Motor neuron (in vitro differentiated cells): ENCODE data around the gene RFX8. TPM values are rescaled to one million over a fixed set of nuclear protein-coding genes. Genes with fewer than 3 reads are reported as not detected.

Experiments
- ATAC-seq, 8 experiments: fragments of 200-7000 bp; cut with Tn5 transposase; replicated peaks in 6 of 8; 2 replicates each; pipeline ENCODE4 v1.8.0; 2021; ENCODE audit warnings: mild to moderate bottlenecking in 8 of 8, moderate library complexity in 8 of 8
- H3K27ac ChIP-seq, 2 donors: fragments of 250-450 bp; sonication (Bioruptor Pico); 2 replicates each; pipeline ENCODE4 v1.9.0; 2021; ENCODE audit warnings: antibody characterized with exemption in 2 of 2, mild to moderate bottlenecking in 2 of 2, moderate library complexity in 1 of 2
- H3K4me1 ChIP-seq, 2 donors: fragments of 250-450 bp; sonication (Bioruptor Pico); replicated peaks in 1 of 2; 2 replicates each; pipeline ENCODE4 v1.6.1; 2021; ENCODE audit warnings: antibody characterized with exemption in 2 of 2, mild to moderate bottlenecking in 2 of 2, moderate library complexity in 1 of 2
- H3K4me3 ChIP-seq, 5 donors: fragments of 250-450 bp; sonication (Bioruptor Pico); 2 replicates each; pipeline ENCODE4 v1.9.0; 2021; ENCODE audit warnings: antibody characterized with exemption in 5 of 5, mild to moderate bottlenecking in 5 of 5, moderate library complexity in 4 of 5
- WGBS, 10 experiments: fragments of 450-650 bp; shearing (Covaris generic); methylation state at CpG; one replicate each; pipeline ENCODE4 v1.0.0; 2022; 5-methylcytosine and 5-hydroxymethylcytosine counted together
- in situ Hi-C, 9 experiments: fragments of 400-800 bp; cut with MboI; loops; one replicate each; pipeline ENCODE4 v1.15.0; 2021; ENCODE audit warnings: low sequenced_read_pairs in 9 of 9, low pct_unique_long_range_greater_than_20kb in 2 of 9; ENCODE audit not compliant: unreplicated experiment in 9 of 9
- total RNA-seq, 8 experiments: library from RNA; unstranded; fragments of 300-600 nt; gene quantifications; 2 replicates each; pipeline versions ENCODE4 v1.2.3 to v1.2.4, GENCODE V29; 2022

The RFX8 gene
- total RNA-seq, 8 experiments from 2014 or later = 0.14 to 0.27 (median 0.23) TPM; not detected in 4

DNA sequence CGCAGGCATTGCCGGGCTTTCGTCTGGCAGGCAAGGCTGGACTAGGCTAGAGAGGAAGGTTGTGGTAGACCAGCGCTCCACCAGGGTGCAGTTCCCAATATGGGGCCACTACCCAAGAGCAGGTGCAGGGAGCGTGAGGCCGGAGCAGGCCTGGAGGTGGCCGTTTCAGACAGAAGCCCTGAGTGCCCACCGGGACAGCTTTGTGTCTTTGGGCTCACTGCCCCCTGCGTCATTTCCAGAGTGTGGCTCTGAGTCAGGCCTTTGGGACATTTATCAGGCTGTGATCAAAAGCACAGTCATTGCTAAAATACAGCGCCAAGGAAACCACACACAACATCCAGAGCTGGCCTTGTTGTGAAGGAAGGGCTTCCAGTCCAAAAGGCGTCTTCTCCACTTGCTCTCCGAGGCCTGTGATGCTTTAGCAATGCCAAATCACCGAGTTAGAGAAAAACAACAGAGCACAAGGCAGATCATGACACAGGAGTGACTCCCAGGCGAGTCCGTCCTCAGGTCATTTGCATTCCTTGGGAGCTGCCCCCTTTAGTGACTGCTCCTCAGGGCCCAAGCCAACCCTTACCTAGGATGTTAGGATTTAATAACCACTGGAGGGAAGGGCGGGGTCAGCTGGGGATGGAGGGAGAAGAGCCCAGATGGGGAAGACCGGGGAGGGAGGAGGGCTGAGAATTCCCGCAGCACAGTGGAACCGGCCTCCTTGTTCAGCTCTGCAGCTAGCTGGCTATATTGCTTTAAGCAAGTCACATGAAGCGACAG, 42.3 kb downstream of the RFX8 start:
- in situ Hi-C loops = no loop called here
- 23 to 100% (median 83%) methylated on average over 1 to 8 of the region's 20 CpGs; no CpG with 5 or more reads in 3 of the 10 experiments for WGBS, 10 experiments
- Histone ChIP-seq H3K4me1 (peaks cover 17 to 25% of the 10 kb centered on the region in 2 donors), H3K4me3 (no peak overlapping the region), H3K27ac (no peak overlapping the region)
- ATAC-seq = peak; percentile 20 to 92 (median 39)

DNA sequence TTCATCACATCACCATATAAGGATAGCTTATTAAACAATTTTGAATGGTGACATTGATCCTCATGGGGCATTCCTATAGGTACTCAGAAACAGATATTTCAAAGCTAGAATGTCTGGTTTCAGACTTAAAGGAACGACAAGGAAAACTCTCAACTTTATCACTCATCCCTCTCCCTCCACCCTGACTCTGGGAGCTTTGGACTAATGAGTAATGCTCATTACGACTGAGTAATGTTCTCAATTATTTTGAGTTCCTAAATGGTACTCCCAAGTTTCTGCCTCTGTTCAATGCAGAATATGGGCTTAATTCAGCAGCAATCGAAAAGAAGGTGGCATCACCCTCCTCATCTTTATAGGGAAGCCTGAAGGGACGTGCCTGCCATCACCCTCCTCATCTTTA, 43.4 kb downstream of the RFX8 start:
- Histone ChIP-seq H3K4me1 (peaks cover 17 to 25% of the 10 kb centered on the region in 2 donors), H3K4me3 (no peak overlapping the region), H3K27ac (no peak overlapping the region)
- ATAC-seq = no peak
- 13 to 100% (median 86%) methylated on average over 1 to 3 of the region's 4 CpGs; no CpG with 5 or more reads in 3 of the 10 experiments for WGBS, 10 experiments
- in situ Hi-C loops = no loop called here

DNA sequence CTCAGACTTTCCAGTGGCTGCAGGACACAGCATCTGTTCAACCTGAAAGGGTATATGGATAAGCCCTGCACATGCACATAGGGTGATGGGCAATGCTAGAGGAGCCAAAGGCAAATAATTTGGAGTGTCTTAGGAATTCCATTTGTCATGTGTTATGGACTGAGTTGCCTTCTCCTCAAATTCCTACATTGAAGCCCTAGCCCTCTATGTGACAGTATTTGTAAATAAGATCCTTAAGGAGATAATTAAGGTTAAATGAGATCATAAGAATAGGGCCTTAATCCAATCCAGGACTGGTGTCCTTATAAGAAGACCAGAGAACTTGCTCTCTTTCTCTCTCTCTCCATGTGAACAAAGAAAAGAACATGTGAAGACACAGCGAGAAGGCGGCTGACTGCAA, 44.8 kb downstream of the RFX8 start:
- ATAC-seq = no peak
- in situ Hi-C loops = no loop called here
- WGBS, 10 experiments = 58 to 100% (median 96%) methylated on average over 1 to 2 of the region's 2 CpGs; no CpG with 5 or more reads in 4 of the 10 experiments
- H3K4me3 ChIP-seq = no peak overlapping the region
- peaks cover 9 to 16% of the 10 kb centered on the region in 2 donors for H3K4me1 ChIP-seq
- H3K27ac ChIP-seq = no peak overlapping the region

DNA sequence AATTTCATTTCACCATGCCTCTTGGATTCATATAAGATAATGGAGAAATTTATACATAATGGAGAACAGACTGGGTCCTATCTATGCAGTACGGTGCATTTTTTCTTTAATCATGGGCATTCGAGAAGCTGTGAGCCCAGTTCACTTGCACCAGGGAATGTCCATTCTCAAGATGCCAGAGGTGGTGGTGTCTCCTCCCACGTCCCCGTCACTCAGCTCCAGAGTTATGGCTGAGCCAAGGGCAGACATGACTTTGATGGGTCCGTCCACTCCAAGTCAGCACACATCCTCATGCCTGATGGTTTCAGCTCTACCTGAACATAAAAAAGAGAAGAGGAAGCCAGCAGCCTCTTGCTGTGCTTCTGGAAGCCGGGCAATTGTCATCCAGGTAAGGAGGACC, 45.5 kb downstream of the RFX8 start:
- in situ Hi-C loops = no loop called here
- Histone ChIP-seq H3K4me3 (no peak overlapping the region), H3K27ac (no peak overlapping the region), H3K4me1 (peaks cover 2 to 9% of the 10 kb centered on the region in 2 donors)
- 80 to 100% (median 99%) methylated on average over 1 to 6 of the region's 6 CpGs; no CpG with 5 or more reads in 2 of the 10 experiments for WGBS, 10 experiments
- ATAC-seq = no peak

DNA sequence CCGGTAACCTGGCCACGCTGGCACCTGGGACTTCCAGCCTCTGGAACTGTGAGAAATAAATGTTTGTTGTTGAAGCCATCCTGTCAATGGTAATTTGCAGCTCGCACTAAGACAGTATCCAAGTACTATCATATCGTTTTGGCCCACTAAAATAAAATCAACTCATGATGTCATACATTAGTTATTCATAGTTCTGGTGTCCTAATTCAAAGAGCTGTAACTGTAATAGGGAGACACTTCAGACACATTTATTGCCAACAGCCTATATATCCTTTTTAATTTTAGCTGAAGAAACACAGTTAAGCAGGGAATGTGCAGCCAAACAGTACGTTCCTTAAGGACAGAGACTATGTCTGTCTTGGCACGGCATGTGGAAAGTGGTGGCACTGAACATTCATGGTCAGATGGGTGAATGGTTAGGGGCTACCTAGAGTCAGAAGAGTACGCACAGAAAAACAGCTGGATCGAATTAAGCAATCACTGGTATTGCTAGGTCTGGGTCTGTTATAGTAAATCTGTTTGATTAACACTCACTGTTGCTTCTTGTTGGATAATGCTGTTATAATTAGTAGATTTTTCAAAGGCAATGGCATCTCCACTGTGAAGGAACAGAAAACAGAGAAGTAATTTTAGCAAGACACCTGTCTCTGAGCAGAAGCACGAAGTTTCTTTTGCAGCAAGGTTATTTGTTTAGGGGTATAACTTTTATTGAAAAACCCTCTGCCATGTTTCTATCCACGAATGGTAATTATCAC, 46.3 kb downstream of the RFX8 start:
- H3K27ac ChIP-seq = no peak overlapping the region
- peaks cover 0 to 3% of the 10 kb centered on the region in 2 donors for H3K4me1 ChIP-seq
- in situ Hi-C loops = no loop called here
- WGBS, 10 experiments = 67 to 91% (median 75%) methylated on average over 3 to 9 of the region's 10 CpGs; no CpG with 5 or more reads in 1 of the 10 experiments
- H3K4me3 ChIP-seq = no peak overlapping the region
- ATAC-seq = peak in 1 of 8 experiments; percentile 40

DNA sequence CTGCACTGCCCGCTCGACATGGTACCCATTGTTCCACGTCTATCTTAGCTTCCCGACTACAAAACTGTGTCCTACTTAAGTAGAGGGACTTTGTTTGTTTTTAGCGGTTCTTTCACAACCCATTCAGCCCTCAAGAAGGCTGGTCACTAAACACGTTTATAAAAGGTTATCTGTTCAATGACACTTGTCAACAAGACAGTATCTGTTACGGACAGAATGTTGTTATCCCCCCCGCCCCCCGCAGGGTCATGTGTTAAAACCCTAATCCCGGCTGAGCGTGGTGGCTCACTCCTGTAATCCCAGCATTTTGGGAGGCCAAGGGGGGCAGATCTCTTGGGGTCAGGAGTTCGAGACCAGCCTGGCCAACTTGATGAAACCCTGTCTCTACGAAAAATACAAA, 47.2 kb downstream of the RFX8 start:
- Histone ChIP-seq H3K4me1 (no peaks in the 10 kb centered on the region), H3K27ac (no peak overlapping the region), H3K4me3 (no peak overlapping the region)
- 58 to 100% (median 87%) methylated on average over 1 to 10 of the region's 13 CpGs; no CpG with 5 or more reads in 2 of the 10 experiments for WGBS, 10 experiments
- in situ Hi-C loops = no loop called here
- no peak for ATAC-seq

DNA sequence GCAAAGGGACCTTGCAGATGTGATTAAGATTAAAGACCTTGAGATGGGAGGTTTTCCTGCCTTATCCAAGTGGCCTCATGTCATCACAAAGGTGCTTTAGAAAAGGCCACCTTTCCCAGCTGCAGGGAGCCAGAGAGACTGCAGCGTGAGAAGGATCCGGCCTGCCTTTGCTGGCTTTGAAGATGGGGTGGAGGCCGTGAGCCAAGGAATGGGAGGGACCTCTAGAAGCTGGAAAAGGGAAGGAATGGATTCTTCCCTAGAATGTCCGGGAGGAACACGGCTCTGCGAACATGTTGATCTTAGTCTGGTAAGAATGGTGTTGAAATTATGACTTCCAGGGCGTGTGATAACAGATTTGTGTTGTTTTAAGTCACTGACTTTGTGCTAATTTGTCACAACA, 47.7 kb downstream of the RFX8 start:
- H3K4me3 ChIP-seq = no peak overlapping the region
- peak in 1 of 8 experiments; percentile 52 for ATAC-seq
- in situ Hi-C loops = no loop called here
- H3K27ac ChIP-seq = no peak overlapping the region
- WGBS, 10 experiments = 54 to 100% (median 91%) methylated on average over 2 to 7 of the region's 7 CpGs; no CpG with 5 or more reads in 4 of the 10 experiments
- no peaks in the 10 kb centered on the region for H3K4me1 ChIP-seq

DNA sequence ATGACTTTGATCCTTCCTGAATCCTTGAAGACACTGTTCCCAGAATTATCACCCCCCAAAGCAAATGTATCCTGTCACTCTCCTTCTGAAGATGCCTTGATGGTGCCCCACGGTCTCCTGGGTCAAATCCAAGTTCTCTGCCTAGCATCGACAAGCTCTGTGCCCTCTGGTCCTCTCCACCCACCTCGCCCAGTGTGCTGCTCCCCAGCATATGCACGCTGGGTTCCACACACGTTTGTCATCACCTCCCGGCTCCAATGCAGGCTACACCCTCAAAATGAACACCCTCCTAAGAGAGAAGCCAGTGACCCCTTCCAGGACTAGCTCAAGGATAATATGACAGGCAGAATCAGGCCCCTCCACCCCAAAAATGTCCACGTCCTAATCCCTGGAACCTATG, 48.1 kb downstream of the RFX8 start:
- peak in 2 of 8 experiments; percentile 53 to 66 for ATAC-seq
- H3K4me1 ChIP-seq = no peaks in the 10 kb centered on the region
- in situ Hi-C loops = no loop called here
- 10 to 100% (median 80%) methylated on average over 1 to 5 of the region's 7 CpGs; no CpG with 5 or more reads in 2 of the 10 experiments for WGBS, 10 experiments
- H3K27ac ChIP-seq = no peak overlapping the region
- H3K4me3 ChIP-seq = no peak overlapping the region

DNA sequence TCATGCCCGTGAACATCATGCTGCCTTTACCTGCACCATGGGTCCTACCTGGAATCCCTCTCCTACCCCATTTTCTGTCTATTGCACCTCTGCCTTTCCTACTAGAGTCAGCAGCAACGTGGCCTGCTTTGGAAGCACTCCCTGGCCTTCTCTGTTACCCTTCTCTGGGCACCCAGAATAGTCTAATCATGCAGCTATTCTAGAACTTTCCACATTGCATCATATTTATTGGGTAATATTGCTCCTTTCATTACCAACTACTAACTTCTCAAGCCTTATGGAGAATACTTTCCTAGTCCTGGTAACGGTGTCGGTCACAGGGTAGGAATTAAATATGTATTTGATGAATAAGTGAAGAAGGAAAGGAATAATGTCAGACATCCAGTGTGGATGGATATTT, 54.3 kb downstream of the RFX8 start:
- peaks cover 16 to 17% of the 10 kb centered on the region in 2 donors for H3K4me1 ChIP-seq
- in situ Hi-C loops = loop anchor here in 1 of 9 experiments (25.0 kb wide), 2 partner anchors 292 to 567 kb away; partner anchors contain the start of gene IL1R2
- WGBS, 10 experiments = 54 to 100% (median 86%) methylated on average over 2 to 4 of the region's 4 CpGs; no CpG with 5 or more reads in 1 of the 10 experiments
- H3K27ac ChIP-seq = no peak overlapping the region
- no peak for ATAC-seq
- H3K4me3 ChIP-seq = no peak overlapping the region

DNA sequence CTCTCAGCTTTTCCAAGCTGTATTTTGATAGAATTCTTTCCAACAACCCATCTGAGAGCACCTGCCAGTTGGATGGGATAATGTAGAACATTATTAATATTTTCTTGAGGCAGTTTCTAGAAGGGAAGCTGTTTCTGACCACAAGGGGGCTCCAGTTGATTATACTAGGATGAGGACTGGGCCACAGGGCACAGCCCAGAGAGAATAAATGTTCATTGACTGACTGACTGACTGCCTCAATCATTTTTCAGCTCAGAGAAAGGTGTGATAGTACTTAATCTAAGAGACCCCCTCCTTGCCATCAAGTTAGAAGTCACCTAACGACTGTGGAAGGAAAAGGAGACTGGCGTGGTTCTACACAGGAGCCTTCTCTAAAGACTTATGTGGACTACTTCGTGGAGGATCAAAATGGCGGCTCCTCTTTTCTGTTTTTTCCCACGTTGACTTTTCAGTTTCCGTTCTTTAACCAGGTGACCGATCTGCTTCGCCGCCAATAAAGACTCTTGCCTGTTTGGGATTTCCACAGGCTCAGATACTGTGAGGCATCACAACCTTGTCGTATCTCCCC, 55.7 kb downstream of the RFX8 start:
- peaks cover 17 to 18% of the 10 kb centered on the region in 2 donors for H3K4me1 ChIP-seq
- WGBS, 10 experiments = 73 to 92% (median 86%) methylated on average over 3 to 10 of the region's 10 CpGs; no CpG with 5 or more reads in 2 of the 10 experiments
- ATAC-seq = peak in 3 of 8 experiments; percentile 86 to 93 (median 87)
- in situ Hi-C loops = loop anchor here in 1 of 9 experiments (25.0 kb wide), 2 partner anchors 293 to 568 kb away; partner anchors contain the start of gene IL1R2
- H3K4me3 ChIP-seq = no peak overlapping the region
- H3K27ac ChIP-seq = no peak overlapping the region

DNA sequence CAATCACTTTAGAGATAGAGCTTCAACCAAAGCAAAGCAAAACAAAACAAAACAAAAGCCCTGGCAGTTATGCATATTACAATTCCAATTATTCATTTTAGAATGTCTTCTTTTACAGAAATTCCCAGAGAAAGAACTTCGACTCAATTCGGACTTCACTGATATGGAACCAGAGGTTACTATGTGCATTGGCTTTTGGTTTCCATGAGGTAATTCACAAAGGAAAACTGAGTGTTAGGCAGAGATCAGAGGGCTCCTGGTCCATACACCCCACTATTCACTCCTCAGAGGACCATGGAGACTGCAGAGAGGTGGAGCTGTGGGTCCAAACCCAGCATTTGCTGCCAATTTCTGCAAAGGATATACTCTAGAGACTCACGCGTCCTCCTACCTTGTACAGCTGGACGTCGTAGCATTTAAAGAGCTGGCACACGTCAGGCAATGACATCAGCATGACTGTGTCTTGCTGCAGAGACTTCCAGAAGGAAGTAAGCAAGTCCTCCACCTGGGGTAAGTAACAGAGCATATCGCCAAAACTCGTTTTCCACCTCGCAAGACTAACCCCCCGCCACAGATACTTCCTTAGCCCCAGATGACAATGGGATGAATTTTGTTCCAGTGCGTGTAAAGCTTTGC, 56.3 kb downstream of the RFX8 start:
- ATAC-seq = peak in 2 of 8 experiments; percentile 18 to 24
- peaks cover 17 to 18% of the 10 kb centered on the region in 2 donors for H3K4me1 ChIP-seq
- no peak overlapping the region for H3K27ac ChIP-seq
- no peak overlapping the region for H3K4me3 ChIP-seq
- WGBS, 10 experiments = 43 to 86% (median 68%) methylated on average over 1 to 7 of the region's 12 CpGs
- in situ Hi-C loops = loop anchor here in 1 of 9 experiments (25.0 kb wide), 2 partner anchors 294 to 569 kb away; partner anchors contain the start of gene IL1R2

DNA sequence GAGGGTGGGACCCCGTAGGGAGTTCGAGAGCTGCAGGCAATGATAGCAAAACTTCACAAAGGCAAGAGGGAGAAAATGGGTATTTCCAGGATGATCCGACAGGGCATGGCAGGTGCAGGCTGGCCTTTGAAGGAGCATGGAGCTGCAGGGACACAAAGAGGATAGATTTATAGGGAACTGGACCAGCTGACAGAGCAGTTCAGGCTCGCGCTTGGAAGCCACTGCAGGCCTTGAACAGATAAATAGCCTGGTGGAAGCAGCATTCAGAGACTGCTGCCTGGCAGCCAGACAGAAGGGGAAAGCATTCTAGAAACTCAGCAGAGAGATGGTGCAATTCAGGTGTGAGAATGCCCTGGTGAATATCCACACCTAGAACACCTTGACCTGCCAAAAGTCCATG, 58.3 kb downstream of the RFX8 start:
- no peak overlapping the region for H3K4me3 ChIP-seq
- H3K27ac ChIP-seq = peak overlapping the region; percentile 23 to 41
- in situ Hi-C loops = loop anchor here in 1 of 9 experiments (25.0 kb wide), 2 partner anchors 296 to 571 kb away; partner anchors contain the start of gene IL1R2
- peaks cover 35% of the 10 kb centered on the region in 2 donors for H3K4me1 ChIP-seq
- ATAC-seq = peak in 5 of 8 experiments; percentile 65 to 91 (median 81)
- 40 to 100% (median 77%) methylated on average over 1 to 5 of the region's 5 CpGs; no CpG with 5 or more reads in 3 of the 10 experiments for WGBS, 10 experiments
